K562 (cell line): ENCODE data around the gene ATP5F1D. TPM values are rescaled to one million over a fixed set of nuclear protein-coding genes. Genes with fewer than 3 reads are reported as not detected.

Experiments used
- ETV1 ChIP-seq: fragments of 450-650 bp; conservative IDR thresholded peaks from 2 replicates; pipeline ENCODE4 v1.6.1; 2016; ENCODE audit warnings: missing genetic modification characterization, control low read depth, low read depth, missing compliant biosample characterization
- KAT7 ChIP-seq: sonication (generic); formaldehyde crosslinking; IDR thresholded peaks from 2 replicates; pipeline ENCODE4 v1.8.0; 2022; ENCODE audit warnings: missing genetic modification reagents, mild to moderate bottlenecking, borderline replicate concordance
- NCOA4 ChIP-seq: fragments of 450-650 bp; IDR thresholded peaks from 2 replicates; pipeline ENCODE4 v1.6.1; 2018; ENCODE audit warnings: mild to moderate bottlenecking; ENCODE audit not compliant: partially characterized antibody
- PRPF4 ChIP-seq: fragments of 200-400 bp; formaldehyde crosslinking; IDR thresholded peaks from one replicate; pipeline ENCODE4 v1.6.1; 2017; ENCODE audit warnings: low read length, low read depth, mild to moderate bottlenecking; ENCODE audit not compliant: insufficient read depth, poor library complexity, severe bottlenecking
- SIX5 ChIP-seq, 2 experiments: IDR thresholded peaks; 2 replicates each; pipeline ENCODE4 v1.6.1; 2011; ENCODE audit warnings: low read length in 2 of 2, borderline replicate concordance in 1 of 2, low read depth in 1 of 2, mild to moderate bottlenecking in 1 of 2, moderate library complexity in 1 of 2; ENCODE audit not compliant: insufficient read depth in 1 of 2
- TAF15 ChIP-seq: fragments of 200-400 bp; formaldehyde crosslinking; IDR thresholded peaks from 2 replicates; pipeline ENCODE4 v1.6.1; 2017; ENCODE audit warnings: mild to moderate bottlenecking, low read depth, low read length, moderate library complexity
- TEAD1 ChIP-seq, 2 experiments: fragments of 450-650 bp in 1 of 2; sonication (generic) in 1 of 2; formaldehyde crosslinking; IDR thresholded peaks; 2 replicates each; pipeline versions ENCODE4 v1.4.0 to v1.8.0; 2020 to 2022; ENCODE audit warnings: mild to moderate bottlenecking in 2 of 2, missing genetic modification reagents in 1 of 2
- ZKSCAN1 ChIP-seq: fragments of 150-350 bp; IDR thresholded peaks from 2 replicates; pipeline ENCODE4 v1.6.1; 2016; ENCODE audit warnings: low read depth, low read length
- ZNF134 ChIP-seq: fragments of 250-450 bp; sonication (Bioruptor Pico); conservative IDR thresholded peaks from 2 replicates; pipeline ENCODE4 v1.4.0; 2020
- polyA plus RNA-seq, 8 experiments: library from polyadenylated mRNA; depleted of rRNA in 4 of 8; stranded (reverse) in 5 of 8; unstranded in 3 of 8; fragments of >200 nt; fragmentation: Nextera tagmentation in 2 of 8; fragmentation: Illumina TruSeq in 1 of 8; extraction: Ambion mirVana in 2 of 8; extraction: Trizol in 1 of 8; gene quantifications; 2 replicates each; pipeline versions ENCODE4 v1.2.1 to v1.2.3, GENCODE V29; 2011 to 2014; ENCODE audit warnings: inconsistent platforms in 1 of 8, missing spikeins in 1 of 8
- total RNA-seq, 7 experiments: library from RNA; depleted of rRNA in 6 of 7; stranded (reverse); fragments of >200 nt in 6 of 7; fragmentation: Illumina TruSeq in 2 of 7; extraction: Trizol in 2 of 7; gene quantifications; 2 replicates each; pipeline versions ENCODE4 v1.2.1 to v1.2.3, GENCODE V29; 2011 to 2021; ENCODE audit warnings: low replicate concordance in 1 of 7
- TF ChIP-seq, protein P1 (sequence below): sonication (generic); formaldehyde crosslinking; IDR thresholded peaks from 2 replicates; pipeline ENCODE4 v1.8.0; 2022; ENCODE audit warnings: mild to moderate bottlenecking, missing genetic modification reagents
- TF ChIP-seq, protein P2 (sequence below): fragments of 450-650 bp; IDR thresholded peaks from 2 replicates; pipeline ENCODE4 v1.7.0; 2016; ENCODE audit warnings: borderline replicate concordance
- TF ChIP-seq, protein P3 (sequence below), 2 experiments: IDR thresholded peaks in 1 of 2; conservative IDR thresholded peaks in 1 of 2; 2 replicates each; pipeline ENCODE4 v1.6.1; 2016; ENCODE audit warnings: low read depth in 2 of 2, mild to moderate bottlenecking in 1 of 2, missing compliant biosample characterization in 1 of 2, missing genetic modification characterization in 1 of 2, moderate library complexity in 1 of 2
- TF ChIP-seq, protein P4 (sequence below): fragments of 250-450 bp; sonication (Bioruptor Pico); IDR thresholded peaks from 2 replicates; pipeline ENCODE4 v1.5.0; 2021; ENCODE audit warnings: mild to moderate bottlenecking, borderline replicate concordance

Gene ATP5F1D
- total and polyA plus RNA-seq, 9 of the 15 experiments (the other 6 are each of a cell fraction or from before 2014, with no cell fraction given): 3.9 to 409 (median 36.8) TPM

DNA sequence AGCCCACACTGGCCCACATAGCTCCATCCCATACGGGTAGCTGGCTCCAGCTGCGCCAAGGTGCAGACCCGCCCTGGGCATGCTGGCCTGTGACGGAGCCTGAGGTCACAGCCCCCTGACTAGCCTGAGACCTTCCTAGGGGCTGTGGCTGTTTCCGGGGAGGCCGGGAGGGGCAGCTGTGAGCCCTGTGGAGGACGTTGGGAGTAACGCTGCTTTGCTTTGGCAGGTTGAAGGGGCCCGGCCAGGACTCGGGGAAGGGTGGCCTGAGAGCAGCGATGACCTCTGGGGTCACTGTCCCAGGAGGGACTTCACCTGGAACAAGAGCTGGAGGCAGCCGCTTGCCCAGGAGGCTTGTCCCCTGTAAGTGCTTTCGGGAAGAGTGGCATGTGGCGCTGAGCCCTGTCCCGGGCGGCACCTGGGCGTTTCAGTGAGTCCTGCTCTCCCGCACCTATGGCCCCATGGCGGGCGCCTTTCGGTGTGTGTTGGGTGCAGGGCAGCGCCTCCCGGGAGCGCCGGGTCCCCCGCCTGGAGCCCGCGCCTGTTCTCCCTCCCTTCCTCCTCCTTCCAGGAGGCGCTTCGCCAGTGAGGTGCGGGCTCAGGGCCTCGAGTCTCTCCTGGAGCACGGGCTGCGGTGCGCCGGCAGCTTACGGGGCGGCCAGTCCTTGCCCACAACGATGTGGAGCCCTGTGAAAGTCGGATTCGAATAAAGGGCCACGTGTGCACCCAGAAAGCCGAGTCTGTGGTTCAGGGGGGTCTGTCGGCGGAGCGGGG is 32.7 kb downstream of the ATP5F1D start (continued):
- TF ChIP-seq TAF15 (0 out of 2 replicates have a peak, but pooled peaks have one; percentile 21), ZKSCAN1 (0 out of 2 replicates have a peak, but pooled peaks have one; percentile 21), PRPF4 (no peak), SIX5 (IDR thresholded peaks at IDR 0.05; ENCODE audit: borderline replicate concordance in 1 of 2, insufficient read depth in 1 of 2, low read depth in 1 of 2, low read length in 2 of 2) (no peak), TEAD1 (CRISPR knock-in tag; IDR thresholded peaks at IDR 0.05) (no peak), KAT7 (CRISPR knock-in tag) (0 out of 2 replicates have a peak, but pooled peaks have one; percentile 79), ZNF134 (no peak), NCOA4 (no peak), ETV1 (0 out of 2 replicates have a peak, but pooled peaks have one; percentile 36)
- TF ChIP-seq, protein P1, sequence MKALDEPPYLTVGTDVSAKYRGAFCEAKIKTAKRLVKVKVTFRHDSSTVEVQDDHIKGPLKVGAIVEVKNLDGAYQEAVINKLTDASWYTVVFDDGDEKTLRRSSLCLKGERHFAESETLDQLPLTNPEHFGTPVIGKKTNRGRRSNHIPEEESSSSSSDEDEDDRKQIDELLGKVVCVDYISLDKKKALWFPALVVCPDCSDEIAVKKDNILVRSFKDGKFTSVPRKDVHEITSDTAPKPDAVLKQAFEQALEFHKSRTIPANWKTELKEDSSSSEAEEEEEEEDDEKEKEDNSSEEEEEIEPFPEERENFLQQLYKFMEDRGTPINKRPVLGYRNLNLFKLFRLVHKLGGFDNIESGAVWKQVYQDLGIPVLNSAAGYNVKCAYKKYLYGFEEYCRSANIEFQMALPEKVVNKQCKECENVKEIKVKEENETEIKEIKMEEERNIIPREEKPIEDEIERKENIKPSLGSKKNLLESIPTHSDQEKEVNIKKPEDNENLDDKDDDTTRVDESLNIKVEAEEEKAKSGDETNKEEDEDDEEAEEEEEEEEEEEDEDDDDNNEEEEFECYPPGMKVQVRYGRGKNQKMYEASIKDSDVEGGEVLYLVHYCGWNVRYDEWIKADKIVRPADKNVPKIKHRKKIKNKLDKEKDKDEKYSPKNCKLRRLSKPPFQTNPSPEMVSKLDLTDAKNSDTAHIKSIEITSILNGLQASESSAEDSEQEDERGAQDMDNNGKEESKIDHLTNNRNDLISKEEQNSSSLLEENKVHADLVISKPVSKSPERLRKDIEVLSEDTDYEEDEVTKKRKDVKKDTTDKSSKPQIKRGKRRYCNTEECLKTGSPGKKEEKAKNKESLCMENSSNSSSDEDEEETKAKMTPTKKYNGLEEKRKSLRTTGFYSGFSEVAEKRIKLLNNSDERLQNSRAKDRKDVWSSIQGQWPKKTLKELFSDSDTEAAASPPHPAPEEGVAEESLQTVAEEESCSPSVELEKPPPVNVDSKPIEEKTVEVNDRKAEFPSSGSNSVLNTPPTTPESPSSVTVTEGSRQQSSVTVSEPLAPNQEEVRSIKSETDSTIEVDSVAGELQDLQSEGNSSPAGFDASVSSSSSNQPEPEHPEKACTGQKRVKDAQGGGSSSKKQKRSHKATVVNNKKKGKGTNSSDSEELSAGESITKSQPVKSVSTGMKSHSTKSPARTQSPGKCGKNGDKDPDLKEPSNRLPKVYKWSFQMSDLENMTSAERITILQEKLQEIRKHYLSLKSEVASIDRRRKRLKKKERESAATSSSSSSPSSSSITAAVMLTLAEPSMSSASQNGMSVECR: no peak
- TF ChIP-seq, protein P2, sequence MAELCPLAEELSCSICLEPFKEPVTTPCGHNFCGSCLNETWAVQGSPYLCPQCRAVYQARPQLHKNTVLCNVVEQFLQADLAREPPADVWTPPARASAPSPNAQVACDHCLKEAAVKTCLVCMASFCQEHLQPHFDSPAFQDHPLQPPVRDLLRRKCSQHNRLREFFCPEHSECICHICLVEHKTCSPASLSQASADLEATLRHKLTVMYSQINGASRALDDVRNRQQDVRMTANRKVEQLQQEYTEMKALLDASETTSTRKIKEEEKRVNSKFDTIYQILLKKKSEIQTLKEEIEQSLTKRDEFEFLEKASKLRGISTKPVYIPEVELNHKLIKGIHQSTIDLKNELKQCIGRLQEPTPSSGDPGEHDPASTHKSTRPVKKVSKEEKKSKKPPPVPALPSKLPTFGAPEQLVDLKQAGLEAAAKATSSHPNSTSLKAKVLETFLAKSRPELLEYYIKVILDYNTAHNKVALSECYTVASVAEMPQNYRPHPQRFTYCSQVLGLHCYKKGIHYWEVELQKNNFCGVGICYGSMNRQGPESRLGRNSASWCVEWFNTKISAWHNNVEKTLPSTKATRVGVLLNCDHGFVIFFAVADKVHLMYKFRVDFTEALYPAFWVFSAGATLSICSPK: no peak
- TF ChIP-seq, protein P3, sequence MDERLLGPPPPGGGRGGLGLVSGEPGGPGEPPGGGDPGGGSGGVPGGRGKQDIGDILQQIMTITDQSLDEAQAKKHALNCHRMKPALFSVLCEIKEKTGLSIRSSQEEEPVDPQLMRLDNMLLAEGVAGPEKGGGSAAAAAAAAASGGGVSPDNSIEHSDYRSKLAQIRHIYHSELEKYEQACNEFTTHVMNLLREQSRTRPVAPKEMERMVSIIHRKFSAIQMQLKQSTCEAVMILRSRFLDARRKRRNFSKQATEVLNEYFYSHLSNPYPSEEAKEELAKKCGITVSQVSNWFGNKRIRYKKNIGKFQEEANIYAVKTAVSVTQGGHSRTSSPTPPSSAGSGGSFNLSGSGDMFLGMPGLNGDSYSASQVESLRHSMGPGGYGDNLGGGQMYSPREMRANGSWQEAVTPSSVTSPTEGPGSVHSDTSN (CRISPR knock-in tag; IDR thresholded peaks at IDR 0.05; ENCODE audit: low read depth): no peak
- TF ChIP-seq, protein P3 (tag; conservative IDR thresholded peaks at IDR 0.05; ENCODE audit: low read depth): no peak
- TF ChIP-seq, protein P4, sequence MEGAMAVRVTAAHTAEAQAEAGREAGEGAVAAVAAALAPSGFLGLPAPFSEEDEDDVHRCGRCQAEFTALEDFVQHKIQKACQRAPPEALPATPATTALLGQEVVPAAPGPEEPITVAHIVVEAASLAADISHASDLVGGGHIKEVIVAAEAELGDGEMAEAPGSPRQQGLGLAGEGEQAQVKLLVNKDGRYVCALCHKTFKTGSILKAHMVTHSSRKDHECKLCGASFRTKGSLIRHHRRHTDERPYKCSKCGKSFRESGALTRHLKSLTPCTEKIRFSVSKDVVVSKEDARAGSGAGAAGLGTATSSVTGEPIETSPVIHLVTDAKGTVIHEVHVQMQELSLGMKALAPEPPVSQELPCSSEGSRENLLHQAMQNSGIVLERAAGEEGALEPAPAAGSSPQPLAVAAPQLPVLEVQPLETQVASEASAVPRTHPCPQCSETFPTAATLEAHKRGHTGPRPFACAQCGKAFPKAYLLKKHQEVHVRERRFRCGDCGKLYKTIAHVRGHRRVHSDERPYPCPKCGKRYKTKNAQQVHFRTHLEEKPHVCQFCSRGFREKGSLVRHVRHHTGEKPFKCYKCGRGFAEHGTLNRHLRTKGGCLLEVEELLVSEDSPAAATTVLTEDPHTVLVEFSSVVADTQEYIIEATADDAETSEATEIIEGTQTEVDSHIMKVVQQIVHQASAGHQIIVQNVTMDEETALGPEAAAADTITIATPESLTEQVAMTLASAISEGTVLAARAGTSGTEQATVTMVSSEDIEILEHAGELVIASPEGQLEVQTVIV: no peak
